Peyer's patch (tissue), 4 donors: ENCODE measurements around the gene PIP4P1.

Experiments
- POLR2A ChIP-seq, 2 donors: fragments of 450-650 bp; IDR thresholded peaks; one replicate each; pipeline ENCODE4 v1.5.1; 2017; ENCODE audit warnings: antibody characterized with exemption in 2 of 2, mild to moderate bottlenecking in 2 of 2, moderate library complexity in 2 of 2
- TF ChIP-seq, protein P1 (sequence below), 6 experiments: fragments of 450-650 bp in 4 of 6; fragments of 200-600 bp in 2 of 6; sonication (generic) in 1 of 6; IDR thresholded peaks; one replicate each; pipeline ENCODE4 v1.5.1; 2017 to 2019; ENCODE audit warnings: antibody characterized with exemption in 6 of 6, mild to moderate bottlenecking in 3 of 6, moderate library complexity in 1 of 6

DNA sequence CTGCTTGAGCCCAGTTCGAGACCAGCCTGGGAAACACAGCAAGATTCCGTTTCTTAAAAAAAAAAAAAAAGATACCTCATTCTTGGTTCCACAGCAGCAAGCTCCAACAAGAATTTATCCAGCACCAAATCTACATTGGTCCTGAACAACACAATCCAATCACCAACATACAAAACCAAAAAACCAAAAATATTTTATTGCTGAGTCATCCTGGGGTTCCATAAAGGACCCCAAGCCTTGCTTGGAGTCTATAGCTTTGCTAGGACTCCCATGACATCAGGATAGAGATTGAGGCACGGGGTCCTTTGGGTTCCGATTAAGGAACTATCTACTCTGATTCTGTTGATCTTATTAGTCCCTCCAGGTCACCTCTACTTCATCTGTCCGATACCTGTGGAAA lies 14.3 kb downstream of the PIP4P1 start:
- TF ChIP-seq, protein P1, sequence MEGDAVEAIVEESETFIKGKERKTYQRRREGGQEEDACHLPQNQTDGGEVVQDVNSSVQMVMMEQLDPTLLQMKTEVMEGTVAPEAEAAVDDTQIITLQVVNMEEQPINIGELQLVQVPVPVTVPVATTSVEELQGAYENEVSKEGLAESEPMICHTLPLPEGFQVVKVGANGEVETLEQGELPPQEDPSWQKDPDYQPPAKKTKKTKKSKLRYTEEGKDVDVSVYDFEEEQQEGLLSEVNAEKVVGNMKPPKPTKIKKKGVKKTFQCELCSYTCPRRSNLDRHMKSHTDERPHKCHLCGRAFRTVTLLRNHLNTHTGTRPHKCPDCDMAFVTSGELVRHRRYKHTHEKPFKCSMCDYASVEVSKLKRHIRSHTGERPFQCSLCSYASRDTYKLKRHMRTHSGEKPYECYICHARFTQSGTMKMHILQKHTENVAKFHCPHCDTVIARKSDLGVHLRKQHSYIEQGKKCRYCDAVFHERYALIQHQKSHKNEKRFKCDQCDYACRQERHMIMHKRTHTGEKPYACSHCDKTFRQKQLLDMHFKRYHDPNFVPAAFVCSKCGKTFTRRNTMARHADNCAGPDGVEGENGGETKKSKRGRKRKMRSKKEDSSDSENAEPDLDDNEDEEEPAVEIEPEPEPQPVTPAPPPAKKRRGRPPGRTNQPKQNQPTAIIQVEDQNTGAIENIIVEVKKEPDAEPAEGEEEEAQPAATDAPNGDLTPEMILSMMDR (IDR thresholded peaks at IDR 0.05): no peak
- no peak for TF ChIP-seq POLR2A (IDR thresholded peaks at IDR 0.05)
